HTERT RPE-1 (cell line): ENCODE results near the gene BABAM2.

ENCODE experiments used
- in situ Hi-C: fragments of 300-500 bp; cut with MboI; formaldehyde crosslinking; loops from 4 replicates; pipeline ENCODE4 v1.14.3; 2020; ENCODE audit warnings: low sequenced_read_pairs

Gene BABAM2

DNA sequence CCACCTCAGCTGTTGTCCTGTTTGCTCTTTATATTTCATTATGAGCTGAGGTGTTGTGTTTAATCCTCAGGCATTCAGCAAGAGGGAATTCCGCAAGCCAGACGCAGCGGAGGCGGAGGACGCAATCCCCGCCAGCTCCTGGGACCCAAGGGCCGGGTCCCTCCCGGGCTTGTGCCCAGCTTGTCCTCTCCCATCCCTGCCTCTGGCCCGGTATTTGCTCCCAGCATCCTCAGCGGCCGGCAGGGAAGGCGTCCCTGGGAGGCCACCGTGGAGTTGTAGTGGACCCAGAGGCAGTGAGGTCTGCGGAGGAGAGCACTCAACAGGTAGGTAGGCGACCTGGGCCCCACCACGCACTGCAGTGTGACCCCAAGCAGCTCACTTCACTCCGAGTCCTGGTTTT, 459.7 kb downstream of the BABAM2 start:
- in situ Hi-C loops, result no loop called here

DNA sequence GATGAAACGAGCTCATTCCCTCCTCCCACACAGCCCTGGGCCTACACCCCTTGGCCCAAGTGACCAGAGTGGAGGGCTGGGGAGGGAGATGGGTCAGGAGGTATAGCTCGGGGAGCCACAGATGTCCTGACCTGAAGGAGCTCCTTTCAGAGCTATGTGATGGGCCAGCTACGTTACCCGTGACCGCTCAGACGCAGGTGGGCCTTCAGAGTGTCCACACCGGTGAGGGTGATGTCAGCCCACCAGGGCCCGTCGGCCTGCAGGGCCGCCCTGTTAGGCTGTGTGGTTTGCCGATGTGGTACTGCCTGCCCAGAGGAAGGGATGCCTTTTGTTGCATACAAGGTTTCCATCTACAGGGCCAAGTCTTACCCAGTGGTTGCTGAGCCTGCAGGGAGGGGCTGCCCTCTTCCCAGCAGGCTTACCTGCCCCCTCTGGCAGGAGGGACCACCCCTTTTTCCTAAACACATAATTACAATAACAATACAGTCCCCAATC, 460.3 kb downstream of the BABAM2 start:
- in situ Hi-C loops, result no loop called here

DNA sequence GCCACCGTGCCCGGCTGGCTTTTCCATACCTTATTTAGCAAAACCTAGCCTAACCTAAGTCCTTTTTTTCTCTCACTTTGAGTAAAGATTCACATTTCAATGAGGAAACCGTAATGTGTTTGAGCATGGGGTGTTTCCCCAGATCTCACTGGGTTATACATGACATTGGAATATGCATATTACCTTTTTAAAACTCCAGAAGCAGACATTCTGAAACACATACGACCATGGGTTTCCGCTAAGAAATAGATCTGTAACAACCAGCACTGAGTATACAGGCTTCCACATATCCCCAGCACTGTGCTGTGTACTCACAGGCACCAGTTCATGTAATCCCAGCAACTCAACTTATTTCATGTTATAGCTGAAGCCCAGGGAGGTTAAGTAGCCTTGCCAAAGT, 461.1 kb downstream of the BABAM2 start:
- in situ Hi-C loops, result no loop called here

DNA sequence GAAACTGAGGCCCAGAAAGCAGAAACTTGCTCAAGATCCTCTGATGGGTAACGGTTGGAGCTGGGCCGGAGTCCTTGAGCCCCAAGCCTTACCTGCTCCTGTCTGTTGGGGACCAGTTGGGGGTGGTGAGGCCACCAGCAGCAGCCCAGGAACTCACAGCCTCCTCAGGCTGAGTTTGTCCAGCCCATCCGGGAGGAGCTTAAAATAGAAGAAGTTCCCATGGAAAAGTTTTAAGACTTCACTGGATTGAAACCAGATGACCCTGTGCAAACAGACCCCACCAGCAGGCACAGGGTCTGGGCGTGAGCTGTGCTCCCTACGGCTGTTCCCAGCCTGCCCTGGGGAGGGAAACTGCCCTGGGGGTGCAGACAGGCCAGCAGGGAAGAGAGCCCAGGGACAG, 461.6 kb downstream of the BABAM2 start:
- in situ Hi-C loops, result no loop called here

DNA sequence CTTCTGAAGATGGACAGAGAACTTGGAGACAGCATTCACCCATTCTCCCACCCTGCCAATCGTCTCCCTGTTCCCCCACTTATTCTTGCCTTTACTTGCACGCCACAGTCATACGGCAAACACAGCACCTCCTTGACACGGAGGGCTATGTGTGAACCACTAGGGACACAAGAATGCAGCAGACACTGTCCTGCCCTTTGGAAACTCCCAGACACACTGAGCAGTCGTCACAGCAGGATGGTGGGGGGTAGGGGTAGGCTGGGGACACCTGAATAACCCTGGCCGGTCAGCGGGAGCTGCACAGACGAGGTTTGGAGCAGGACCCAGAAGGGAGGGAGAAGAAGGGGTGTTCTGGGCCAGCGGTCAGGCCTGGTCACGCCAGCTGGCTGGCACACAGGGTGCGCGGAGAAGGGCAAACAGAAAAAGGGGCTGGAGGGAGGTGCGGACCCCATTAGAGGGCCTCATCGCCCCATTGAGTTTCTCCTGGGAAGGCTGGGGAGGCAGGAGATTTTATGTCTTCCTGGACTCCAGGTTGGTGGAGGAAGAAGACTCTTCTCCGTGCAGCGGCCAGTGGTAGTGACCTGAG, 462.2 kb downstream of the BABAM2 start:
- in situ Hi-C loops, result no loop called here

DNA sequence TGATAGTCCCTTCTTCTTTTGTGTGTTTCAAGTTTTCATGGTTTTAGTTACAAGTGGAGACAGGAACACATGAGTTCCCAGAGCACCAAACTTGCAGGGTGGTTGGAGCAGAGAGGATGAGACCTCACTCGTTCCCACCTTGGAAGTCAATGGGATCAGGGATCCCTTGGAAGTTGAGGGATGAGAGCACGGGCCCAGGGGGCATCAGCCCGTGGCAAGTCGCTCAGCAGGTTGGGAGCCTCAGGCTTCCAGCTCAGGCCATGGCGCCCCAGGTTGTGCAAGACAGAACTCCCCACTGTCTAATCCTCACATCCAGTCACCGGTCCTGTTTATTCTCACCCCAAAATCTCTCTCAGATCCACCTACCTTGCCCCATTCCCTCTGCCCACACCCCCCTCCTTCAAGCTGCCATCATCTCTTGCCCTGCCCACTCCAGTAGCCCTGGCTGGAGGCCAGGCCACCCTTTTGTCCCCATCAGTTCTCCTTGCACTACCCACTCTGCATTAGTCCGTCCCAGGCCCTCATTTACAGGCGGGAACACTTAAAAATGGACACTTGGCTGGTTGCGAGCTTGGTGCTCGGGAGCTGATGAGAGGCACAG, 464.5 kb downstream of the BABAM2 start:
- in situ Hi-C loops, result no loop called here

DNA sequence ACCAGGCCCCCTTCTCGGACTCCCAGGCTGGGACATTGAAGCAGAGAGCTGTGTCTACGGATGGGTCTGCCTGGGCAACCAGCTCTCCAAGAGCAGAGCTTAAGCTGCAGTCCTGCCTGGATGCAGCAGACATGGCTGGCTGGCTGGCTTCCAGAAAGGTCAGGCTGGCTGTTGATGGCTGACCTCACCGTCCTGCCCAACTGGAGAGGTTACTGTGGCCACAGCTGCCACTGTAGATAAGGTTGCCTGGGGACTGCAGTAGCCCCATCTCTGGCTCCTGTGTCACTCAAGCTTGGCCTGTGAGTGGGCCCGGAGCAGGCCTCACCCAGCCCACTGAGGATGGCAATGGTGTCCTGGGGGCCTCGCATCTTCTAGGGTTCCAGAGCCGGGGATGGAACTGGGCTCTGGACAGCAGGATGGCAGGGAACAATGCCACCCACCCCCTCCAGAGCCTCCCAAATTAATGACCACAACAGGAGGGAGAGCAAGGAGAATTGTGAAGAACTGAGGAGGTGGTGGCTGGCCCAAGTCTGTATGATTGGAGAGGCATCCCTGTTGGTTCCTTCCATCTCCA, 465.1 kb downstream of the BABAM2 start:
- in situ Hi-C loops, result no loop called here

DNA sequence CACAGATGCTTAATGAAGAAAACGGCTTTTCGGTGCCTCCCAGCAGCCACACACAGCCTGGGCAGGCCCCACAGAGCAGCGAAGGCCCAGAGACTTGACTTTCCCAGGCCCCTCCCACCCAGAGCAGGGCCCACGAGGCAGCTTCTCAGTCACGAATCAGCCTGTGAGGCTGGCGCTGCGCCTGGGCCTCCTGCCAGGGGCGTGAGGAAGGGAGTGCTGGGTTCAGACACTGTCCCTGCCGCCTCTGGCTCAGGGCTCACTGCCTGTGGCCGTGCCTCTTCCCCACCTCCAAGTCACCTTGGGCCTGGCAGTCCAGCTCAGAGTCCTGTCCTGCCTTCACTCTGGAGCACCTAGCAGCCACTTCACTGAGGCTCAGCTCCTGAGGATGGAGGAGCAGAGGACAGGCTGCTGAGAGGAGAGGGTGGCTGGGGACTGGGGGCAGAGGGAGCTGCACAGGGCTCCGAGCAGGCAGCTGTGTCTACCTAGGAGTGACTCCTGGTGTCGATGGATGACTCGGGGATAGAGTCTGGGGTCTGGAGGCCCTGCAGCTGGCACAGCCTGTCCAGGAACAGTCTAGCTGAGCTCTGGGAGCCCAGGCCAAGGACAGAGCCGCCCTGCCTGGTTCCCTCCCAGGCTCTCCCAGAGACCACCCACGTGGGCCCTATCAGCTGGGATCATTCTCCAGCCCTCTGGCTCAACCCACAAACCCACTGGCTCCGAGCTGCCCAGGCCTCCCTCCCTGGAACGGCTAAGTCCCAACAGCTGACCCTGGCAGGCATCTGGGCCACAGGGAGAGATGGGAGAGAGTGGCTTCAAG, 465.8 kb downstream of the BABAM2 start:
- in situ Hi-C loops, result no loop called here

DNA sequence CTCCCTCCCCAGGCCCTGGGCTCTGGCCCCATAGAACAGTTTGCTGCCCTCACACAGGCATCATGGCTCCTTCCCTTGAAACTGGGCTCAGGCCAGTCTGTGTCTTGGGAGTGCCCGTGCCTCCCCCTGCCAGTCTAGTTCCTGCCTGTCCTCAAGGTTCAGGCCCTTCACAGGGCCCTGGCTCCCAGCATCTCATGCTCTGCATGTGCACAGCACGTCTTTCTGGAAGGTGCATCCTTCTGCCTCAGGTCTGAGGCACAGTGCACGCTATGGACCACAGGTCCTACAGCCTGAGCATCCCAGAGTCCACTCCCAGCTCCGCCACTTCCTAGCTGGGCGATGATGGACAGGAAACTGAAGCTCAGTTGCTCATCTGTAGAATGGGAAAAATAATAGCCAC, 466.5 kb downstream of the BABAM2 start:
- in situ Hi-C loops, result no loop called here

DNA sequence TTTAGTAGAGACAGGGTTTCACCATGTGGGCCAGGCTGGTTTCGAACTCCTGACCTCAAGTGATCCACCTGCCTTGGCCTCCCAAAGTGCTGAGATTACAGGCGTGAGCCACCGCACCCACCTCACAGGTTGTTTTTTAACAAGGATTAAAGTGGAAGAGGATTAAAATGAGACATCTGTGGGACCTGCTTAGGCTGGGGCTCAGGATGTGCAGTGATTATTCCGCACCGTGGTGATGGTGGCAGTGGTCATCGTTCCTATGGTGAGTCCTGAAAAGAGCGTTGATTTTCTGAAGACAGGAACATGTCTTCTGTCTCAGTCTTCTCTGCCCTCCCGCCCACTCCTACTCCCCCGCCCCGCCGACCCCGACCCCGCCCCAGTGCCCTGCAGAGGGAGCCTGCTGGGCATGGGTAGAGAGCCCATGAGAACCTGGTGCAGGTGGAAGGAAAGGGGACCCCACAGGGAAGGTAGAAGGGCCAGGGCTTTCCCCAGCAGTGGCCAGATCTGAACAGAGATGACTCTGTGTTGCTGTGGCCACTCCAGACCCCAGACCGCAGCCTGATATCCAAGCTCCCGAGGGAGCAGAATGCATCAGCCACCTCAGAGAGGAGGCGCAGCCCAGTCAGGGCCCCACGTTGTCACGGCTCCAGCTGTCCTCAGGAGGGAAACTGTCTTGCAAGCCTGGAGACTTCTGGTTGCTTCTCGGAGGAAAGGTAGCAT, 467.6 kb downstream of the BABAM2 start:
- in situ Hi-C loops, result no loop called here

DNA sequence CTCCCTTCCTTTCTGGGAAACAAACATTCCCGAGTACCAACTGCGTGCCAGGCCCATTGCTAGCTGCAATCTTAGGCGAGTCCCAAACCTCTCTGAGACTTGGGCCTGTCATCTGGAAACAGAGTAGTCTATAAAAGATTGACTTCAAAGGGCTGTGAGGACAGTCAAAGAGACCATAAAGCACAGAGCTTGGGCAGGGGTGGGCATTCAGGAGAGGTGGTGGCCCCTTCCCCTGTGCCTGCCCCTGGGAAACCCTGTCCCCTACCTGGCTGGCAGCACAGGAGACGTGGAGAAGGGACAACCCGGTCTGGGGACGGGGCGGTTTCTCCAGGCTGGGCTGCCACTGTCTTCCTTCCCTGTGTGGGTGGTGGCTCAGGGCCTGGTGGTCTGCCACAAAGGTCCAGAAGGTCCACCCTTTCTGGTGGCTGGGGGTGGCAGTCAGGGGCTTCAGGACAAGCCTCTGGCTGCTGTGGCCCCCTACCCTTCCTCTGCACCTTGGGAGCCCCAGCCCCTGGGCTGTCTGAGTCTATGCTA, 468.2 kb downstream of the BABAM2 start:
- in situ Hi-C loops, result no loop called here

DNA sequence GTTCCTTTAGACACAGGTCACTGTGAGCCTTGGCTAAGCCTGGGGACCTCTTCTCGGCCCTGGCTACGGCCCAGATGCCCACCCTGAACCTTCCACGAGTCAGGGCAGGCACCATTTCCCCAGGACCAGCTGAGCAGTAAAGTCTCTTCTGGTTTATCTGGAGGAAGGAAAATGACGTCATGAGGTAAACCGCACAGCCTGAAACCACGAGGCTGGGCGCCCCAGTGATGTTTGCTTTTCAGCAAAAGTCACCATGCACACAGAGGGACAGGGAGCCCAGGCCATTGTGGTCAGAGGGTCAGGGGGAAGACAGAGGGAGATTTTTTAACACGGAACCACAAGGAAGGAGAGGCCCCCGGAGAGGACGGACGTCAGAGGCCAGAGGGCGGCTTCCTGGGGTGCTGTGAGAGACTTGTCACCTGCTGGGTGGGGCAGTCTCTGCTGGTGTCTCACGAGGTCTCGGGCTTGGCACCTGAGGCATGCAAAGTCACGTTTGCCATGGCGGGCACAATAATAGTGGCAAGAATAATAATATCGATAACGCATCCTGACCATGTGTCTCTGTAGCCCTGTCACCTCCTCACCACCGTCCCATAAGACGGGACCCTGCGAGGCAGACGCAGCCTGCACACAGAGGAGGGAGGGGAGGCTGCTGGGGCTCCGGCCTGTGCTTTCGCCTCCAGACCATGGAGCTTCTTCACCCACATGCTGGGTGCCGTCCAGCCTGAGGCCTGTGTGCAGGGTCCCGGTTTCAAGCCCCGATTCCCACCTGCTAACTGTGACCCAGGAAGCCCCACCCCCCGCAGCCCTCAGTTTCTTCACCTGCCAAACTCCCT, 468.9 kb downstream of the BABAM2 start:
- in situ Hi-C loops, result no loop called here

DNA sequence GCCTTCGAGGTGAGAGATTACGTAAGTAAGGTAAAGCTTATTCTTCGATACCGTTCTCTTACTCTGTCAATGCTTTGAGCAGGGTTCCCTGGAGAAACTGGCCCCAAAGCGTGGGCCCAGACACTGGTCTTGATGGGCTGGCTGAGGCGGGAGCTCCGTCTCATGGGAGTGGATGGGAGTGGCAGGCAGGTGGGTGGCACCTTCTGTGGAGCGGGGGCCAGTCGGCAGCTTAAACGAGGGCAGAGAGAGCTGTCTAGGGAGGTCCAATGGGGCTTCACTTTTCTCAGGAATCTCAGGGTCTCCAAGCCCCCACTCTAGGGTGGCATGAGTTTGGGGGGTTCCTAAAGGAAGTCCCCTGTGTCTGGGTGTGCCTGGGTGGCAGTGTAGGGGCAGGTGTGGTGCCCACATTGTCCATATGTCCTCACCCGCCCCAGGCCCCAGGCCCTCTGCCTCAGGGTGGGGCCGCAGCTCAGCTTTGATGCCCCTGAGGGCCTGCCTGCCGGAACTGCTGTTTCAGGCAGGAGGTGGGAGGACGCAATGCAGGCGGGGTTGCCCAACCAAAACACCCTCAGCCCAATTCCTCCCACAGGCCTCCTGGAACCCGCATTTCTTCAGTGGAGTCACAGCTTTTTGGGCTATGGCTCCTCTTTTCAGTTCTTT, 469.7 kb downstream of the BABAM2 start:
- in situ Hi-C loops, result no loop called here

DNA sequence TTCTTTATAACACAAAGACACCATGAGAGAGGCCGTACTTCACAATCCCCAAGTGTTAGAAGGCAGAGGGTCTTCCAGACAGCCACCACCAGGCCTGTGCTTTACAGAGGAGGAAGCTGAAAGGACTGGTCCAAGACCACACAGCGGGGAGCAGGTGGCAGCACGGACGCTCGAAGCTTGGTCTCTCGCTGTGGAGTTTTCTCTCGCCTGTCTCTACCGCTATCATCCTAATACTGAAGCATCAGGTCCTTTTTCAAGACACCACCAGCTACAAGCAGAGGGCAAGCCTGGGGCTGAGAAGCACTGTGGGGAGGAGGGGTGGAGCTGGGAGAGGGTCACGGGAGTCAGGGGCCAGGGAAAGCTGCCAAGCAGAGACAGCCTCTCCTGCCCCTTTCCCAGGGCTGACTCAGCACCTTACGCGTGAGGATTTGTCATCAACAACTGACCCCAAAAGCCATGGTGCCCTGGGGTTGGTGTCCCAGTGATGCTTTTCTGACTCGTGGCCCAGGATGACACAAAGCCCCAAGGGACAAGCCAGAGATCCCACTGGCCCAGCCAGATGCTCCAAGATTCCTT, 470.3 kb downstream of the BABAM2 start:
- in situ Hi-C loops, result no loop called here

DNA sequence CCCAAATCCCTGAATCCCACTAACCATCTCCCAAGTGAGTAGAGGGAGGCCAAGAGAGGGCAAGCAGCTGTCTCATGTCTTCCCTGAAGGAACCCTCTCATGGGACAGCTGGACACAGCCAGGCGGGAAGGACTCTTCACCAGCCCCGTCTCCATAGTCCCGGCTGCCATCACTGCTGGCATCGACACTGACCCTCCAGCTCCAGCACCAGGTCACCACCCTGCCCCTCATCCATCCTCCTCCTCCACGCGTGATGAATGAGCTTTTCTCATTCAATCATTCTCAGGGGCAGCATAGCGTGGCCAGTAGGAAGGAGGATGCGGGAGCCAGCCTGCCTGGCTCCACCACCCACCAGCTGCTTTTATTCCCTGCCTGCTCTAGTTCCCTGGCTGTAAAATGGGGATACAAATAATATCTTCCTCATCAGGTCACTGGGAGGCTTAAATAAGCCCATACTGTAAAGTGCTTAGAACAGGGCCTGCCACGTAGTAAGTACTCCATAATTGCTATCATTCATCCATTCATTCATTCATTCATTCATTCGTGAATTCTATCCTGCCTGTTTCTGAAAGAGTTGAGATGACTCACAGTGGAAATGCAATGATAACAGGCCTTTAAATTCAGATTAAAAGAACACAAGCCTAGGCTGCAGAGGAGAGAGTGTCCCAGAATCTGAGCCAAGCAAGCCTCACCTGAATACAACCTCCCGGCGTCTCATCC, 471.6 kb downstream of the BABAM2 start:
- in situ Hi-C loops, result no loop called here

DNA sequence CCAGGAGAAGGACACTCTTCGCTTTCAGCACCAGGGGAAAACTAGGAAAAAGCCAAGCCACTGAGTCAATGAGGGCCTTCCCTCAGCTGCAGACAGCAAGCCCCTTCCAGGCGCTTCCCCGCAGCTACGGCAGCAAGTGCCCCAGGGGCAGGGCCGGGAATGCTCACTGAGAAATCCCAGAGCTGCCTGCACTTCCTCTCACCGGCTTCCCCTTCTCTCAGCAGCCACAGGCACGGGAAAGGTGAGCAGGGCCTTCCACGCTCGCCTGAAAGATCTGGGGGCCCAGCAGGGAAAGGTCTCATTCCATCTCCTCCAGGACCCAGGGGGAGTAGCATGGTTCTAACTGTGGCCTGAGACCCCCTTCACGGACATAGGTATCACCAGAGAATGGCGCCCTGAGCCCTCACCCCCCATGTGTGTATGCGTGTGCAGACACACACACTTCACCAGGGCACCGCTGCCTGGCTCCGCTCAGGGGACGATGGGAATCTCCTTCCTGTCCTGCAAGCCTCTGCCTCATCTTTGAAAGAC, 472.5 kb downstream of the BABAM2 start:
- in situ Hi-C loops, result no loop called here

DNA sequence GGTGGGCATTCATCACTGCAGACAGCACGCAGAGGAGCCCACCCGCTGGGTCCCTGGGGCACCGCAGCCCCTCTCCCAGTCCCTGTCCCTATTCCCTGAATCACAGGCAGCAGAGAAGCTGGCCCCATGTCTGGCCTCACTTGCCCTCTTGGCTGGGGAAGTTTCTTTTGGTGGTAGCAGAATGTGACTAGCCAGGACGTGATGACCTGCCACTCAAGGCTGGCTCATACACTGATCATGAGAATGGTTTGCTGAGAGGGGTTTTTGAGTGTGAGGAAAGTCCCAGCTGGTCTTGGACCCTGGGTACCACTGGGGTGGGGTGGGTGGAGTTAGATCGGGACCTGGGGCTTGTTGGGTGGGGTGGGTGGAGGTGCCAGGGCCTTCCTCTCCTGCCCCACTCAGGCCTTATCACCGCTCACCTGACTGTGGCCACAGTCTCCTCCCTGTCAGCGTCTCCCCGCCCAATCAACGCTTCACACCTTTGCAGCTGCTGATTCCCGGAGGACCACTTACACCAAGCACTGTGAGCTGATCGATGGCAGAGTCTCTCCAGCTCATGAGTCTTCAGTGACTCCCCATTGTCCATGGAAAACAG, 473.3 kb downstream of the BABAM2 start:
- in situ Hi-C loops, result no loop called here

DNA sequence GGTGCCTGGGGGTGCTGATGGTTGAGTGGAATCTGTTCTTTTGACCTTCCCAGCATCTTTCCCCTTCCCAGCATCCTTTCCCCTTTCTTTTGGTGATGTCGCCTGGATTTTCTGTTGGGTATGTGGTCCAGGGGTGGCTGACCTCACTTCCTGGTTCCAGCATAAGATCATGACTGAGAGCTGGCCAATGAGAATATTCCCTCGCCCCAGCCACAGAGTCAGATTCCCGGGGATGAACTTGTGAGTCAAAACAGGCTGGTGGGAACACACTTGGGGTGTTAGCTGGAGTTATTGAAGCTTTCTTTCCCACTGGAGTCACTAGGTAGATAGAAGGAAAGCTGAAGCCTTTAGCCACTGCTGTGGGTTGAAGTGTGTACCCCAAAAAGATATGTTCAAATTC, 474.1 kb downstream of the BABAM2 start:
- in situ Hi-C loops, result no loop called here
